NCI-H1436 treated with DMSO at 0.1 percent for 48 hours (cell line): ENCODE data around the gene CTSW.

Experiments
- DNase-seq: peaks from one replicate; lab custom pipeline; 2025; lab: John Stamatoyannopoulos, UW

Gene CTSW

GRCh38 chr11:65903068-65903481 is 23.4 kb downstream of the CTSW start:
- no peak for DNase-seq

- DNase-seq, result no peak
Observed at GRCh38 chr11:65903715-65904114, 24.1 kb downstream of the CTSW start.

GRCh38 chr11:65906602-65907001 is 27.0 kb downstream of the CTSW start:
- DNase-seq, result no peak

DNA sequence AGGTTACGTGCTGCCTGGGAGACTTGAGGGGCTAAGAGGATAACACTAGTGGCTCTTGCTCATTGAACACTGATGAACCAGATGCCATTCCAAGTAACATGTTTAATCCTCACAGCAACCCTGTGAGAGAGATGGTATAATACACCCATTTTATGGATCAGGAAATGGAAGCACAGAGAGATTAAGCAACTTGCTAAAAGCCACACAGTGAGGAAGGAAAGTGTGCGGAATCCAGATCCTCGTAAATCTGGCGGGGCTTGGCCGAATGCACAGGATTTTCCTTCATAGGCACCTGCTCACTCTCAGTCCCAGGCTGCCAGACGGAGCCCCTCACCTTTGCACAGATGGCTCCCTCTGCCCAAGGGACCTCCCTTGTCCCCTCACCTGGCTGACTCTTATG is 28.2 kb downstream of the CTSW start:
- no peak for DNase-seq

DNA sequence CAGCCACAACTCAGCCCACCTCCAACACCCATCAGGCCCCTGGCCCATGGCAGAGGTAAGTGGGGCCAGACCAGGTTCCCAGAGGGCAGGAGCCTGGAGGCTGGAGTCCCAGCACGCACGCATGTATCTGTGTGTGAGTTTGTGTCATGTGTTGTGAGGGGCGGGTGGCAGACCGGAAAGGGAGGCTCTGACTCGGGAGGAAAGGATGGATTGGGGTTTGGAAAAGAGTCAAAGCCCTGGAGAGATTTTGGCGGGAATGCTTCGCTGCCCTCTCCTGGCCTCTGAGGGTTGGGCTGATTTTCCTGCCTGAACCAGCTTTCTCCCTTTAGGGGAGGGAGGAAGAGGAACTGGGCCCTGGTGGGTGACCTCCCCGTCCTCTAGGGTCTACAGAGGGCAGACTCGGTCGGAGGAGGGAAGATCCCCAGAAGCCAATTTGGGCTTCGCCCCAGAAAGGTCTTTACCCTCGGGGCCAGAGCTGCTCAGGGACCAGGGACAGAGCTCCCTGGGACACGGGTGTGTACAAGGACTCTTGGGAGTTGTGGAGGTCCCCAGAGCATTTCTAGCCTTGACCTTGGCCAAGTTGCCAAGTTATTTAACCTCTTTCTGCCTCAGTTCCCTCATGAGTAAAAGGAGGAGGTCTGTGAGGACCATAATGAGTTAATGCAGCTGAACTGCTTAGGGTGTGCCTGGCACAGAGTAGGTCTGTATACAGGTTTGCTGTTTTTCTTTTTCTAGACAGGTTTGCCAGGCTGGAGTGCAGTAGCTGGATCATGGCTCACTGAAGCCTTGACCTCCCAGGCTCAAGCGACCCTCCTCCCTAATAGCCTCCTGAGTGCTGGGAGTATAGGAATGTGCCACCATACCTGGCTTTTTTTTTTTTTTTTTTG is 32.3 kb downstream of the CTSW start:
- DNase-seq, result no peak

DNA sequence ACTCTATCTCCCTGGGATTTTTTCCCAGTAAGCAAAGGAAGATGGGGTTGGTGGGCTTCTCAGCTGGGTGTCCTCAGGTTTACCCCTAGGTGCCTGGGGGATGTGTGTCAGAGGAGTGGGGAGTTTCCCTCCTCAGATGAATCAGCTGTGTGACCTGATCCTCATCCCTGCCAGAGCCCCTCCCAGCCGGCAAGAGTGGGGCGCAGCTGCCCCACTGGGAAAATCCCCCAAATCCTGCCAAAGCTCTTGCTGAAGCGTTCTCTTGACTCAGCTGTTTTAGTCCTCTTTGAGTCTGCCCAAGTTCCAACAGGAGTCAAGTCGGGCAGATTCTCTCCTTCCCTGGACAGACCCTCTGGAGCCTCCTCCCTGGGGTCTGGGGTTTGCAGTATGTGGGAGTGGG is 33.2 kb downstream of the CTSW start:
- no peak for DNase-seq

DNA sequence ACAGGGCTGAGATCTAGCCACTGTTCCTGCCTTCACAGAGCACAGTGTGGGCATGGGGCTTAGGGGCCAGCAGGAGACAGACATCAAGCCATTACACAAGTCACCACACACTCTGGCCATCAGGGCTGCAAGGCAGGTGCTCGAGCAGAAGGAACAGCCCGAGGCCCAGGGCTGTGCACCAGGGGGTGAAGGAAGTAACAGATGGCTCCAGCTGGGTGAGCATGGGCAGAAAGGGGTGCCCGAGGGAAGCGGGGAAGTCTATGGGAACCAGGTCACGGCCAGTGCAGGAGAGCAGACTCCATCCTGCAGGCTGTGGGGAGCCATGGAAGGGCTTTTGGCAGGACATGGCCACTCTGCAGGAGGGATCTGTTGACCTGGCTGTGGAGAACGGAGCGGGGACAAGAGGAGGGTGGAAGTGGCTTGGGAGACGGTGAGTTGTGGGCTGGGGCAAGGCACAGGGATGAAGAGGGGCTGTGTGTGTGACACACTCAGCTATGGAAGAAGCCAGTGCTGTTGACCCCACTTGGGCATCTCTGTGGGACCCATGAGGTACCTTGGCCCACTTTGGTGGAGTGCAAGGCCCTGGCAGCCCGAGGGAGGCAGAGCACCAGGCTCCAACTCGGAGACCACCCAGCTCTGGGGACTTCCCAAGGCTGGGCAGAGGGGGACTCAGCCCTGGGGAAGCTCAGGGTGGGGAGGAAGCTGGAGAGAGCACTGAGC is 35.6 kb downstream of the CTSW start:
- no peak for DNase-seq

- no peak for DNase-seq
Observed at GRCh38 chr11:65915821-65916251, 36.2 kb downstream of the CTSW start.

DNA sequence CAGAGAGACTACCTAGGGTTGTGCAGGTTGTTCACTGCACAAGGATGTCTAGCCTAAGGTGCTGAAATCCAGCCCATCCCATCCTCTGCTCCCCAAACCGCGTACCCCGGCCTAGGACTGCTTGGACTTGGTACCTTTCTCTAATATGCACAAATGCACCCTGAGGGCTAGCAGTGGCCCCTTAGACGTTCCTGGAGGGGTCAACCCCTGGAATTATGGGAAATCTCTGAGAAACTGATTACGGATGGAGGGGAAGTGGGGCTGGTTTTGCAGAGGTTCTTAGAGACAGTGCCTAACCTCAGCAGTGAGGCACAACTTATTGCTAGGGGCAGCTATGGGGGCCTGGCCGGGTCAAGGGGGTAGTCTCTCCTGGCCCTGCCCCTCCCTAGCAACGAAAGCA is 36.8 kb downstream of the CTSW start:
- DNase-seq, result no peak

GRCh38 chr11:65917077-65917433 is 37.4 kb downstream of the CTSW start:
- no peak for DNase-seq

DNA sequence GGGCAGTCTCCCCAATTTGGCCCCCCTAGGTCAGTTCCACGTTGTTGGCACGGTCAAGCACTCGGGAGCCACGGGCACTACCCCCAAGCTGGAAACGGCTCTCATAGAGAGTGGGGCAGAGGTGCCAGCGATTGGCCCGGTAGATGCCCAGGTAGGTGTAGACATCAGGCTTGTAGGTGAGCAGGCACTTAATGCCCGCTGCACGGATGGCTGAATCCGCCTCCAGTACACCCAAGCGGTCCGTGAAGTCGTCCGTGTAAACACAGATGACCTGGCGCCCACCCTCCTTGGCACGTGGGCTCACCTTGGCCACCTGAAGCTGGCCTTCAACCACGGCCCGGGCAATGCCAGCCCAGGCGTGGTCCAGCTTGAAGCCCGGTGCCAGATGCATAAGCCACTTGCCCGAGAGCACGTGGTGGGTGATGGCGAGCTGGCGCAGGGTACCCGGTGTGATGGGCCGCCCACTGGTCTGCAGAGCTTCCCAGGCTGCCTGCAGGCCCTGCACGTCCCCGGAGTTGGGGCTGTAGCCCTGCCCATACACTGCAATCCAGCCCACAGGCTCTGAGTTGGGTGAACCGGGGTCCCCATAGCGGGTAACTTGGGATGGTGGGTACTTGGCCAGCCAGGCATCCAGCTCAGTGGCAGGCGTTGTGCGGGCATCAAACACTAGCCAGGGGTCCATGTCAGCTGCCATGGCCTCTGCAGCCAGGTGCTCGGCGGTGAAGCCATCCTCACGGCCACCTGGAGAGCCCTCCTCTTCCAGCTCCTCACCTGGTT is 38.0 kb downstream of the CTSW start:
- no peak for DNase-seq

DNA sequence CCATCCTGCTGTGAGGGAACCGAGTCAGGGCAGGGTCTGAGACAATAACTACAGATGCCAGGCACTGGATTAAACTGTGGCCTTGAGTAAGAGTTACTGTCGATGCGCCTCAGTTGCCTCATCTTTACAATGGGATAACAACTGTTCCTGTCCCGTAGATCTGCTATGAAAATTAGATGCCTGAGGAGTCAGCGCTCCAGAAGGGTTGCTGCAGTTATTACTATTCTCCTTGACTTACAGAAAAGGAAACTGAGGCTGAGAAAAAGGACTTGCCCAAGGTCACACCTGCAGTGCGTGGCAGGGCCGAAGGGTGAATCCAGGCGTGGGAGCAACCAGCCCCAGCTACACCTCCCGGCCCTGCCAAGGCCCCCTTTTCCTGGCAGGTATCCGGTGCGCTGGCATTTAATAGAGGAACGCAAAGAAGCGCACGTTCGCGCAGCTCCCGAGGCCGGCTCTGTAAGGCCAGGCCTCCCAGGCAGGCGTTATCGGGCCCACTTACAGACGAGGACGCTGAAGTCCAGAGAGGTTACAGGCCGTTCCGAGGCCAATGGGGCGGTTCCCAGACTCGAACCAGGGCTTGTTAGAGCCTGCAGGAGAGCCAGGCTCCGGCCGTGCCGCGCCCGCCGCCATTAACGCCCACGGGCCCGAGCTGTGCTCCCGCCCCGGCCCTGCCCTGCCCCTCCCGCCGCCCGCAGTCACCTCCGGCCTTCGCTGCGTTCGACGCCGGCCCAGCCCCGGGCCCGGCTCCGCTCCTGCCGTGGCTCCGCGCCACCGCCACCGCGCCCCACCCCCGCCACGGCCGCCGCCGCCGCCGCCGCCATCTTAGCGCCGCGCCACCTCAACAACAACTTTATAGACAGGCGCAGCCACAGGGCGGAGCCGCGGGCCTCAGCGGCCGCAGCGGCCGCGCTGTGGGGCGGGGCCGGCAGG is 38.8 kb downstream of the CTSW start, which contains the start of gene C11orf68:
Gene C11orf68, minus strand, starts transcription at position 852 of the 930 bp plus-strand sequence. Its CDS starts 31 bp downstream, at position 821.
- DNase-seq, result no peak

GRCh38 chr11:65919141-65919572 is 39.5 kb downstream of the CTSW start, which contains the start of gene DRAP1:
DRAP1 (plus strand) TSS chr11:65919426; CDS start chr11:65919502, 76 bp downstream.
- peak; percentile 93 for DNase-seq

GRCh38 chr11:65919573-65920371 is 40.1 kb downstream of the CTSW start:
- DNase-seq, result no peak

DNA sequence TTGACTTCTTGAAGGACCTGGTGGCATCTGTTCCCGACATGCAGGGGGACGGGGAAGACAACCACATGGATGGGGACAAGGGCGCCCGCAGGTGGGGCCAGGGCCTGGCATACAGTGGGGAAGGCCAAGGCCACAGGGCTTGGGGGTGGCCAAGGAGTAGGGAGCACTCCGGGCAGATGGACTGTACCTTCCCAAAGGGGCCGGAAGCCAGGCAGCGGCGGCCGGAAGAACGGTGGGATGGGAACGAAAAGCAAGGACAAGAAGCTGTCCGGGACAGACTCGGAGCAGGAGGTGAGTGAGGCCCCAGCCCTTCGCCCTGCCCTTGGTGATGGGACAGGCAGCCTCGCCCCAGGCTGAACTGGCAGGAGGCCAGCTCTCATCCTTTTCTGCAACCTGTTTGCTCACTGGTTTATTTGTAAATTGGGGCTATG is 40.8 kb downstream of the CTSW start:
- no peak for DNase-seq

GRCh38 chr11:65921033-65921555 is 41.5 kb downstream of the CTSW start:
- no peak for DNase-seq

DNA sequence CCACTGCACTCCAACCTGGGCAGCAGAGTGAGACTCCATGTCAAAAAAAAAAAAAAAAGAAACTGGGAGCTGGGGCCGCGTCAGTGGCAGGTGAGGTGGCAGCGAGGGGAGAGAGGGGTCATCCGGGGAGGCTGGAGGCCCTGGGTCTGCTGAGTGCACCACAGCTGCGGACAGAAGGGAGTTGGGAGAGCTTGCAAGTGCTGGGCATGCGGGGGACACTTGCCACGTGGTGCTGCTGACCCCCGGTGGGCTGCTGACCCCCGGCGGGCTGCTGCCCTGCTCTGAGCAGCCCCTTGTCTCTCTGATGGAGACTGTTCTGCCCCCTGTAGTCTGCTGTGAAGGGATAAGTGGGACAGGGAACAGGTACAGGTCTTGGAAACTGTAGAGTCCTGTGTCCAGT is 42.2 kb downstream of the CTSW start:
- no peak for DNase-seq

- DNase-seq, result no peak
Observed at GRCh38 chr11:65922565-65922964, 42.9 kb downstream of the CTSW start.

DNA sequence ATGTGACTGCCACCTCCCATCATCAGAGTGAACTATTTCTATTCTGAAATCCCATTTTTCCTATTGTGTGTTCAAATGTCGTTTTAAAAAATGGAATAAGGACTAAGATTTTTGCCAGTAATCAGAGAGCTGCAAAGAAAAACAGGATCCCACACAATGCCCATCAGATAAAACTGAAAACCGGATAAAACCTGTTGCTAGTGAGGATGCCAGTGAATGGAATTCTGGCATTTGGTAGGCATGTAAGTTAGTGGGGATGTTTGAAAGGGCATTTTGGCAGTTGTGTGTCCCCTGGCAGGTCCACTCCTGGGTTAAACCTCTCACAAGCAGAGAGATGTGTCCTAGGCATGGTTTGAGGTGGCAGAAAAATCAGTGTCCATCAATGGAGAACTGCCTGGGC is 45.8 kb downstream of the CTSW start:
- DNase-seq, result no peak

DNA sequence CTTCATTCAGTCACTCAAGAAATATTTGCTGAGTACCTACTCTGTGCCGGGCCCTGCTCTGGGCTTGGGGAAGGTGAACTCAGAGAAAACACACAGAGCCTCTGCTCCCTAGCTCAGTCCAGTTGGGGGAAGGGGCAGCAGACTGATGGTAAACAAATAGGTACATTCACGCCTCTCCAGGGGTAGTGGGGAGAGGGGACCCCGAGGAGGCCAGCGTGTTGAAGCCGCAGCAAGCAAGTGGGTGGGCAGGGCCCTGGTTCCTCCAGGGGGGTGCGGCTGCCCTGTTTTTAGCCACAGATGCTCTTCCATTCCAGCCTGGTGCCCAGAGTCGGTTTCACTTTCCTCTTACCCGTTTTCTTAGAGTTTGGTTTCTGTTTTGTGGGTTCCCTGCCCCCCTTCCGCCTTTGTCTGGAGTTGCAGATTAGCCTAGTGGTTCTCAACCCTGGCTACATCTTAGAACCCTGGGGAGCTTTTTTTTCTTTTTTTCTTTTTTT is 48.3 kb downstream of the CTSW start:
- no peak for DNase-seq
